ELR (cell line): ENCODE measurements around the gene CABLES1.
"Not testable (repeated sequence)": the region's sequence is repeated elsewhere in the genome, so short reads cannot be mapped to it uniquely, and the experiment has no call there.

Experiments used
- DNase-seq: peaks from one replicate; pipeline ENCODE4 v3.0.0-alpha.2; 2015; ENCODE audit warnings: low read depth

The CABLES1 gene

DNA sequence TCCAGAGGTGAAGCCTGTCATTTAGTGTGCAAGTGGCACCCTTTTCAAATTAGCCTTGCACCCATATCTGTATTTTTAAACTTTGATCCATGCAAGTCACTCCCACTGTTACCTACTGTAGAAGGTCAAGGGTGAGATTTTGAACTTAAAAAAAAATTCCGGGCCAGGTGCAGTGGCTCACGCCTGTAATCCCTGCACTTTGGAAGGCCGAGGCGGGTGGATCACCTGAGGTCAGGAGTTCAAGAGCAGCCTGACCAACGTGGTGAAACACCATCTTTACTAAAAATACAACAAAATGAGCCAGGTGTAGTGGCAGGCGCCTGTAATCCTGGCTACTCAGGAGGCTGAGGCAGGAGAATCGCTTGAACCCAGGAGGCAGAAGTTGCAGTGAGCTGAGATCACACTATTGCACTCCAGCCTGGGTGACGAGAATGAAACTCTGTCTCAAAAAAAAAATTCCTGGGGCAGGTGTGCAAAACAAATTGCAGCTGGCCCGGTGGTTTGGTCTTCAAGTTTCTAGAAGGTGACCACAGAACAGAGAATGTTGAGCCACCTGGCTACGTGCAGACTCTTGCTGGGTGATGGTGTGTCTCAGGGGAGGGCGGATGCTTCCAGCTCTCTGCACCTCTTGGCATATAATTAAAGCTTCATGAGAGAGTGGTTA is 106.7 kb downstream of the CABLES1 start:
- DNase-seq, result not testable (repeated sequence)

DNA sequence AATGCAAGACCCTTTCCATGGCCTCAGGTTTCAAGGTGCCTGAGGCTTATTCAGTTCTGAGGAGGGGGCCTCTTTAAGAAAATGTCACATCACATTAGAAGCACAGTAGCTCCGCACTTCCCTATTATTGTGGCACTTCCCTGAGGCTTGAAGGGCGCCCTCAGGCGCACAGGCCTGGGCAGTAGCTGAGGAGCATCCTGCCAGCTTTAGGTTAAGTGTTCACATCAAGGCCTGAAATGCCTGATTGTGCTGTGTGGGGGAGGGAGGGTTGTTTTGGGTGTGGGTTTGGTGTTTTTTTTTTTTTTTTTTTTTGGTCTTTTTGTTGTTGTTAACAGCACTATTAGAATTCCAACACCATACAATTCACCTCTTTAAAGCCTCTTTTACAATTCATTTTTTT is 107.9 kb downstream of the CABLES1 start:
- DNase-seq, result no peak

DNA sequence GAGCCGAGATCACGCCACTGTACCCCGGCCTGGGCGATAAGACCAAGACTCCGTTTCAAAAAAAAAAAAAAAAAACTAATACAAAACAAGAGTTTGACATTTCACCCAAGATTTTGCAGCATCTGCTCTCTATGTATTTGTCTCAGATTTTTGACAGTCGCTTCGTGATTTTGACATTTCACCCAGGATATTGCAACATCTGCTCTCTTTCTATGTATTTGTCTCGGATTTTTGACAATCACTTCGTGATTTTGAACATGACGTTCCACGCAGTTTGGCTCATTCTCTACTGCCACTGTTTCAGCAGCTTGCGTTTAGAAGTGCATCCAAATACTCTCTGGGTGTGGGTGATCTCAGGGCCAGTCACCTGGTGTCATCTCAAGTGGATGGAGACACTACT is 108.5 kb downstream of the CABLES1 start:
- no peak for DNase-seq

DNA sequence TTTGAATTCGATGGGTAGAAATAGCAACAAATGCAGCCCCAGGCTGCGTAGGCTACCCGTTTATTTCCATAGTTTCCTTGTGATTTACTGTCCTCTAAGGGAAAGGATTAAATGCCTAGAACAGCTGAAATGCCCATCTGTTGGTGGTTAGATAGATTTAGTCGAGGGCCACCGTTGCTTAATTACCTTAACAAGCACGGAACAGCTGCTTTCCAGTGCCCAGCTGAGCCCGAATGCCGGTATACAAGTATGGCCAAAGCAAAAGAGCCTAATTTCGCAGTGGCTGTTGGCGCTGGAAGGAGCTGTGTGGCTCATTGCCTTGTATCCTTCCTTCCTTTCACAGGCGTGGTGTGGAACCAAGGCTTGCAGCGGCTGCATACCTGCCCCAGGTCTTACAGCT is 109.1 kb downstream of the CABLES1 start:
- no peak for DNase-seq

DNA sequence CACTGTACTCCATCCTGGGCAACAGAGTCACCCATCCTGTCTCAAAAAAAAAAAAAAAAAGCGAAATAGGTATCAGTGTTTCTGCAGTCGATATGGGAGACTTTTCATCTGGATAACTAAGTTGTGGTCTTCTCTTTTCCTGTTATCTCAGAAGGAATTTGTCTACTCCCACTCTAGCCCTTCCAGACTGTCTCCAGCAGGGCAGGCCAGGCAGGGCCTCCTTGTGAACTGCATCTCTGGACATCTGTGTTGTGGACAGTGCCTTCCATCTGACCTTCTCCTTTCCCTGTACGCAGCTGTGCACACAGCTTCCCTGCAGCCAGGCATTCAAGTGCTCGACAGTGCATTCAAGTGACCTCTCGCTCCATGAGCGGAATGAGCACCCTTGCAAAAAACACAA is 110.2 kb downstream of the CABLES1 start:
- DNase-seq, result no peak

DNA sequence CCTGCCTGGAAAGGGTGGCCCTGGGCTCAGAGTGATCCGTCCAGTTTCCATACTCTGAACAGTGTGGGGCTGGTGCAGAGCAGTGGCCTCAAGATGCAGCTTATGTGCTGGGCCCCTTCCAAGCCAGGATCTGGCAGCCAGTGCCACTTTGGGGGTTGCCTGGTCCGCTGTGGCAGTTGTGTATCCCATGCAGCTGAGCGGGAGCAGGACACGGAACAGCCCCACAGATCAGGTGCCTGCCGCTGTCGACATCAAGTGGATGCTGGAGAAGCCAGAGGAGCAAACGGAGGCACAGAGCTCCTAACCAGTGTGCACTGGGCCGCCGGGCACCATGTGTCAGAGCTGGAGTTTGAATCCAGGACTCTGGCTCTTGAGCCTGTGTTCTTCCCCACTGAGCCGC is 112.0 kb downstream of the CABLES1 start:
- no peak for DNase-seq

DNA sequence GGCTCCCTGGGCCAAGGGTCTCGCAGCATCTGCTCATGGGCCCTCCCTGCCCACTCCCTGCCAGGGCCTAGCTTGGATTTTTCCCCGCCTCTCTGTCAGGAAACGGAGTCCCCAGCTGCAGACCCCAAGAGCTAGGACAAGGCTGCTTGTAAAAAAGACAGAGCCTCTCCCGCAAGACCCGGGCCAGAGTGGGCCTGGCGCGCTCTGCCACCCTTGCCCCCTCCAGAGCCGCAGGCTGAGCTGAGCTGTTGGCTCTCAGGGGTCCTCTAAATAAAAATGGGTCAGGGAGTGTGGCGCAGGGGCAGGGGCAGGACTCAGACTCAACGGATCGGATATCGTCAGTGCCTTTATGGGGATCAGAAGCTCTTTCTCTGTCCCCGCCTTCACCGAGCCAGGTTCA is 112.6 kb downstream of the CABLES1 start:
- DNase-seq, result no peak

DNA sequence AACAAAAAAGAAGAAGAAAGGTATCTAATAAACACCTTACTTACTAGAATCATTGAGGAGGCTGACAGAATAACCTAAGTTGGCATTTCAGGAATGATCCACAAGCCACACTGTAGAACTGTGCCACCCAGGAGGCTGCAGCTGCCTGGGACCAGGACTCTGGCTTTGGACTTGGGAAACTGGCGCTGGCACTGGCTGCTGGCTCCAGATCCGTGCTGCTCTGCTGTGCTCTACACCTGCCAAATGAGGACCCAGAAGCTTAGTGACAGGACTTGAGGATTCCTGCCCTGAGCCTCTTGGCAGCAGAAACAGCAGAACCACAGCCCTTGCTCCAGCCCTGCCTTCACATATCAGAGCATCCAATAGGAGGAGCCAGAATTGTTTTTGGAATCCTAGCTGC is 113.5 kb downstream of the CABLES1 start:
- DNase-seq, result no peak

DNA sequence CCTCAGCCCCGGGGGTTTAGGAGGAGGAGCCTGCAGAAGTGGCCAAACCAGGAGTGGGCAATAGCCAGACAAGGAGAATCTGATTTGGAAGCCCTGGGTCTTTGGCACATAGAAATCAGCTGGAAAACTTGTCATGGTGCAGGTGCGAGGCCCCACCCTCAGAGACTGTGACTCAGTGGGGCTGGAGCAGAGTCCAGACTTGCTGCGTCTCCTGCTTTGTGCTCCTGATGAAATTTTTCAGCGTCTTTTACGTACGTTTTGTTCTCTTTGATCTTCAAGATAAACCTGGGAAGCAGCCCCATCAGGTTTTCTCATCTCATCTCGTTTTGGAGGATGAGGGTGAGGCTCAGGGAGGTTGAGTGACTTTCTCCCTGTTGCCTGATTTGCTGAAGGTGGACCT is 114.1 kb downstream of the CABLES1 start:
- no peak for DNase-seq

DNA sequence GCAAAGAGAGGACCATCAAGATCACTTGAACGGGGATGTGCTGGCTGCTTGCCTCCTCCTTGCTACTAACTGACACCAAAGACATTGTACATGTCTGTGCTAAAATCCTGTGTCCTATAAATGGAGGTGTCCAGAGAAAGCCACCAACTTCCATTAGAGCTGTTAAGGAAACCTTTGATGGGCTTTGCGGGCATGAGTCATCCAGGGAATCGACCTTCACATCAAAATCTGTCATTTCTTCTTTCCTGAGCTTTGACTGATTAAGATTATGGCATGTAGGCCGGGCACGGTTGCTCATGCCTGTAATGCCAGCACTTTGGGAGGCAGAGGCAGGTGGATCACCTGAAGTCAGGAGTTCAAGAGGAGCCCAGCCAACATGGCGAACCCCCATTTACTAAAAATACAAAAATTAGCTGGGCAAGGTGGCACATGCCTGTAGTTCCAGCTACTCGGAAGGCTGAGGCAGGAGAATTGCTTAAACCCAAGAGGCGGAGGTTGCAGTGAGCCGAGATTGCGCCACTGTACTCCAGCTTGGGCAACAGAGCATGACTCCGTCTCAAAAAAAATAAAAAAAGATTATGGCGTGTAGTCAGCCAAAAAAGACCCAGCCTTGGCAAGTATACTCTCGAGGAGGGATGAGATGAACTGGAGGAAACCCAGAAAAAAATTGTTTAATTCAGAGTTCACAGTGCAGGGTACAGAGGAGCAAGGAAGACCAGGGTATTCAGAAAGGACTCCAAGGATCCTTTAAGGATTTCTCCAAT is 115.8 kb downstream of the CABLES1 start:
- no peak for DNase-seq

DNA sequence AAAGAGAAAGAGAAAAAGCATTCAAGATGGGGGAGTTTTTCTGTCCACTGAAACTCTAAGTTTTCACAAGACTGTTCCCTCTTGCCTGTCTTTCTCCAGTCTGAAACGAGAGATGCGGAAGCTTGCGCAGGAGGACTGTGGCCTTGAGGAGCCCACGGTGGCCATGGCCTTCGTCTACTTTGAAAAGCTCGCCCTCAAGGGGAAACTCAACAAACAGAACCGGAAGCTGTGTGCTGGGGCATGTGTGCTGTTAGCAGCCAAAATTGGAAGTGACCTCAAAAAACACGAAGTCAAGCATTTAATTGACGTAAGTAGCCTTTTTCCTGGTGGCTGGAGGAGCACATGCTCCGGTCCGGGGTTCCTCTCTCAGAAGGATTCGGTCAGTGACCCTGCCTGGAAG is 118.3 kb downstream of the CABLES1 start:
- DNase-seq, result no peak

DNA sequence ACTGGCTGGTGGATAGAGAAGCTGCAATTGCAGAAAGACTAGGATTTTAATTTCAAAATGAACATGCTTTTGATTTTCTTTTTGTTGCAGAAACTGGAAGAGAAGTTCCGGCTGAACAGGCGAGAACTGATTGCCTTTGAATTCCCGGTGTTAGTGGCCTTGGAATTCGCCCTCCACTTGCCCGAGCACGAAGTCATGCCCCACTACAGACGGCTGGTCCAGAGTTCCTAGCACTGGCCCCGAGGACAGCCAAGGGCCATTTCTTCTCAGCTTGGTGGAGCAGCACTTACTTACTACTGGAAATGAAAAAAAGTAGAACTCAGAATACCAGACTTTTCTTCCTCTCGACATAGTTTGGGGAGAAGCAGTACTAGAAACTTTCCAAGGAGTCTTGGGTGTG is 121.9 kb downstream of the CABLES1 start:
- DNase-seq, result no peak

DNA sequence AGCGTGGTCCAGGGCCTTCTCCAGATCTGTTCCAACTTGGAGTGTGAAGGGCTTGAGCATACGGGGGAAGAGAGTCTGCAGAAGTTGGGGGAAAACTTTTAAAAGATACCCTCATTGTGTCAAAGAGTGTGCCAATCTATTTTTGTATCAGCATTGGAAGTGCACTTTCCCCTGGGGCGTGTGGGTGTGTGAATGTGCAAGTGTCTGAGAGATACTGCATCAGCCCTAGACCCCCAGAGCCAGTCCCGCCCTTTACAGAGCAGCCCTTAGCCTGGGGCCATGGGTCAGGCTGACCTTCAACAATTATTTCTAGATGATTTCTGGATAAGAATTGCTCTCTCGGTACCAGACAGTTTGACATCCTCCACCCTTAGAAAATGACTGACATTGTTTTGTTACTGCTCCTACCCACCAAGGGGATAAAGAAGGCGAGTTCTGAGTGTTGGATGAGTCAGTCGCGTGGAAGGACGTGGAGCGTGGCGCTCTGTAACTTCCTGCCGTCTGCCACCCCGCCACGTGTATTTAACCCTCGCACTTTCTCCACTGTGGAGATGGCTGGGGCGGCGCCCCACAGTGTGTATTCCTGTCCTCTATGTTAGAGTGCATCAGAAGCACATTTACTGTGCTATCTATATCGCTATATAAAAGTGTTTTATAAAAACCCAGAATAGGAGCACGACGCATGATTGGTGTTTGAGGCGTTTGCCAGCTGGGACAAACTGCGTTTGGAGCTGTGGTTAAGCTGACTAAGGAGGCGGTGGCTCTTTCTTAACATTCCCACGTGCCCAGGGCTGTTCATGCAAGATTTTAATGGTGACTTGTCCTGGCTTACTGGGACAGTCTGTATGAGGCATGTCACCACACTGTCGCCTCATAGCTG is 122.6 kb downstream of the CABLES1 start:
- peak; percentile 75 for DNase-seq

DNA sequence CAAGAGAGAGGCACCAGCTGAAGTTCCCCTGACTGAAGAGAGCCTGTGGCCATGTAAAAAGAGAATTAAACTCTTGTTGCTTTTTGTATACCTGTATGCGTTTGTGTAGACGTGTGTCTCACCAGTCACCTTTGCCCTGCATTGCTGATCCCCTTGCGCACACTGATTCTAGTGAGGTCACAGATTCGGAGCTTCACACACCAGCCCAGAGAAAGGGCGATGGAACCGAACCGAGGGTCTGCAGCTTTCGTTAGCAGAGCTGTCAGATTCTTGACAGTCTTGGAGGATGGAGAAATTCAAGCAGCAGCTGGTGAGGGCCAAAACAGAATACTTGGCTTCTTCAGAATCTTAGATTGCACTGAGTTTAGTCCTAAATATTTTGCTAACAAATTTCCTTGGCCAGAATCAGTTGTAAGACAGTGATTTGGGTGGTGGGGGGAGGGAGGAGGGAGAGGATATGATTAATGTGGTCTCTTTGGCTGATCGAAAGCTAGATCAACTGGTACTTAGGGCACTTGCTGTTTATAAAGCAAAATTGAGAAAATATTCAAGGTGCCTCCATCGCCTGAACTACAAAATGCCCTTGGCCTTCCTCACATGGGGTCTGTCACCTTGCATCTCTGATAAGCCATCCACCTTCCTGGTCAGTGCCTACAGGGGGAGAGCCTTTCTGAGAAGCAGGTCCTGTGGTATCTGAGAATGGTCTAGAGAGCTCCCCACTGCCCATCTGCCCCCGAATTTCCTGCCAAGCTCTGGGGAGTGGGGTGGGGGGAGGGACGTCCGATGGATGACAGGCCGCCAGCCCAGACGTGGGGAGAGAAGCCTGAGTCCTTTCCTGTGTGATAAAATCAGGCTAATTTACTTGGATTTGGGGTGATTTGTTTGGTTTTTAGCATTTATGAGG is 123.5 kb downstream of the CABLES1 start:
- peak; percentile 8 for DNase-seq

DNA sequence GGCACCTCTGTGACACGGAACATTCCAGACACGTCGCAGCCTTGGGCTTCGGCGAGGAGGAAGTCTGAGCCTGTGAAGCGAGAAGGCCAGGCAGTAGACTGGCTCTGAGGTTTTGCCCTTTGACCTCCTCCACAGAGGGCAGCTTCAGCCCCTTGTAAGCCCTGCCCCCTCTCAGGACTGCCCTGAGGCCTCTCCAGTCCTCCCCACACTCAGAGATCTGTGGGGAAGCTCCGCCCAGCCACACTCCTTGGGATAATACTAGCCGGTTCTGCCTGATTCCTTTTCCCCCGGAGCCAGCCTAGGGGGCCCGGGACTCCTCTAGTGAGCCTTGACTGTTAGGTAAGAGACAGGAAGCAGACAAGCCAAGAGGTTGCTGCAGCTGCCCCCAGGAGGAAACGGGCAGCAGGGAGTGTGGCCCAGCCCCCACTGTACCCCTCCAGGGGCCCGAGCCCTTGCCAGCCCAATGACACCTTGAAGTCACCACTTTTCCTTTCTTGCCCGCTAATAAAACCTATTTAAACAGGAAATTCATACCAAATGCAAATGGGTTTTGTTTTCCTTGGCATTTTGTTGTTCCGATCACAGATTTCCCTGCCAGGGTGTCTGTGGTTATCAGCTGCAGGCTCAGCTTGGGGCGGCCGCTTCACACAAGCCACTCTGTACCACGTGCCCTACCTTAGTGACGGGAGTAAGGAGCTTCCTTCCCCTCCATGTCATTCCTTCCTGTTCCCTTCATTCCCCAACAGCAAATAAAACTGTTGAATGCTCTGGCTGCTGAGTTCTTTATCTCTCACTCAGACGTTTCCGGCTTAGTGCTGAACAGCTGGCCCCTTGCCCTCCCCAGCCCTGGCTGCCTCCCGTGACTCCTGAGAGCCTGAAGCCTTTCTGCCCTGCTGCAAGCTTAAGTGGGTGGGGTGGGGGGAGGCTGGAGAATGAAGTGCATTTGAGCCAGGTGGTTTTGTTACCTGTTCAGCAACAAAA is 124.7 kb downstream of the CABLES1 start:
- DNase-seq, result peak; percentile 82

DNA sequence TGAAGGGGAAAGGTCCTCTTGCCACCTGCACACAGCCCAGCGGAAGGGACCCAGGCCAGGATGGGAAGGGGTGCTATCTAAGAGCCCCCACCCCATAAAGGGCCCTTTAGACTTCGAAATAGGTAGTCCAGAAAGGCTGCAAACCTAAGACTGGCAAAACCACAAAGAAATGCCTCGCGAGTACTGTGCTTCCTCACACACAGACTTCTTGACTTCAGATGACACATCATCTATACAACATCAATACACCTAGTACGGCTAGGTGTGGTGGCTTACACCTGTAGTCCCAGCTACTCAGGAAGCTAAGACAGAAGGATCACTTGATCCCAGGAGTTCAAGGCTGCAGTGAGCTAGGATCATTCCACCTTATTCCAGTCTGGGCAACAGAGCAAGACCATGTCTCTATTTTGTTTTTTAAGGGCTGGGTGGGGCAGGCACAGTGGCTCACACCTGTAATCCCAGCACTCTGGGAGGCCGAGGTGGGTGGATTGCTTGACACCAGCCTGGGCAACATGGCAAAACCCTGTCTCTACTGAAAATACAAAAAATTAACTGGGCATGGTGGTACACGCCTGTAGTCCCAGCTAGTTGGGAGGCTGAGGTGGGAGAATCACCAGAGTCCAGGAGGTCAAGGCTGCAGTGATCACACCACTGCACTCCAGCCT is 125.8 kb downstream of the CABLES1 start:
- no peak for DNase-seq

DNA sequence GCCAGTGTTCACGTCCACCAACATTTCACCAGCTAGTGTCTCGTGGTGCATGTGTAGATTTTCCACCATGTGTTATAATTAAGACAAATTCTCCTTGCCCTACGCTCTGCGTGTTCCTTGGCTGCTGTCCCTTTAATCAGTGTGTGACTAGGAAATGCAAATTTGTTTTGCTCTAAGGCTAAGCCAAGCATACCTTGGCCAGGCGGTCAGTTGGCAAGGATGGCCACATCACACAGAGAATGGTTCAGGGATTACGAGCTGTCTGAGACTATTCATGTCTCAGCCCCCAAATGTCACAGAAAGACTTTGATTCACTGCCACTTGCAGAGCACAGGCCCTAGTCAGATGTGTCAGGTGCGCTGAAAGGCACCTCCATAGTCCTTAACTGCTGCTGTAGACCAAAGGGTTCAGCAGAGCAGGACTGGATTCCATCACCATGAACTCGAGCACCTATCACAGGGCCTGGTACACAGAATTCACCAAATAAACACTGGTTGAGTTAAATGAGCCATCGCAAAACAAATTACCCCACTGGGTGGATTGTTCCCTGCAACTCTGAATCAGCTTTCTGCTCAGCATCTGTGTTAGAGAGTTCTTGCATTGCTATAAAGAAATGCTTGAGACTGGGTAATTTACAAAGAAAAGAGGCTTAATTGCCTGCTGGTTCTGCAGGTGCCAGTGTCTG is 128.4 kb downstream of the CABLES1 start:
- no peak for DNase-seq

DNA sequence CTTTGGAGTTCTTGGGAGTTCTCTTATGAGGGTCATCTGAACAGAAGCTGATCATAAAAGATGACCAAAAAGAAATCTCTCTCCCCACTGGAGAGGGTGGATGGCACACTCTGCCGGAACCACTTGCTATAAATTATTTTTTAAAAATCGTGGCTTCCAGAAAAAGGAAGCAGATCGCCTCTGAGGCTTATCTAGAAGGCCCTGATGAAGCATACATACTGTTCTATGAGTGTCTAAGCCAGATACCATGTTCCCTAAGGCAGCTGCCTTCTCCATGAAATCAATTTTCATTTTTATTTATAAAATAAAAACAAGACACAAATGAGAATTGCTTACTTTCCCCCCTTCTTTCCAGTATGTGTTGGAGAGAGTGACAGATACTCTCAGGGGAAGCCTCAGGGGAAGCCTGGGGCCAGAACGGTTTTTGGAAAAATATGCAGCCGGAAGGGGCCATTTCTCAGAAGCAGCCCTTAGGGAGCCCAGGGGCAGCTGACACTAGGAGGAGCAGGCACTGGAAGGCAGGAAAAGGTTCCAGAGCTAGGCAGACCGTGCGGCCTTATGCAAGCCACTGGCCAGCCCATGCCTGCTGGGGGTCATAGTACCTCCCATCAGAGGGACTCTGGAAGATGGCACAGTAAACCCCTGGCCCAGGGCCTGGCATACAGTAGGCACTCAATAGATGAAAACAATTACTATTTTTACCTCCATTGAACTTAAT is 130.6 kb downstream of the CABLES1 start:
- DNase-seq, result no peak
